HG02852 (cell line): Measurements from ENCODE around the gene OSBPL7.

ENCODE experiments used
- ATAC-seq: cut with Tn5 transposase; IDR thresholded peaks from one replicate; pipeline ENCODE4 v1.9.1; 2021; ENCODE audit warnings: mild to moderate bottlenecking, moderate library complexity; ENCODE audit not compliant: unreplicated experiment

The OSBPL7 gene

GRCh38 chr17:47848198-47848513 lies 26.6 kb upstream of the OSBPL7 start:
- no peak for ATAC-seq

GRCh38 chr17:47847341-47848197 lies 26.0 kb upstream of the OSBPL7 start:
- ATAC-seq: no peak

DNA sequence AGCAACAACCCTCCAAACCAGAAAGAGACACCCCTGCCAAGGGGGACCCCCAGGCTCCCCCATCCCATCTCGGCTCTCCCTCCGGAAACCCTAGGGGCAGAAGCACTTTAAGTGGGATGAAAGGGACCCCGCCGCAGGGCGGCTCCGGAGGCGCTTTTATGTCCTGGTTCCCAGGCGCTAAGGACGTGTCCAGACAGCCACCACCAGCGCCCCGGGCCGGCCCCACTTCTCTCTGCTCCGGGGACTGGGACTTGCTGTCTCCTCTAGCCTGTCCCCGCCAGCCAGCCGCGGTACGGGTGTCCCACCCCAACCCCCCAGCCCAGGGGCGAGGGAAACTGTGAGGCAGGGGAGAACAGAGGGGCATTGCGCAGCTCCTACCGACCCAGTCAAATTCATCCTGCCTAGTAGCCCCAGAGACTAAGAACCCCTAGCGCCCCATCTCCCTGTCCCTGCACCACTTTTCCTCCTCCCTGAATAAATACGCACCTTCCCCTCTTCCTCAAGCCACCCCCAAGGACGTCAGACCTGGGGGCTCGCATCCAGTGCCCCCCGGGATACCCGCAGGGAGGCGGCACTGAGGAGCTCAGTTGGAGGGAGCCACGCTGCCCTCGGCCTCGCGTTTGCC lies 25.2 kb upstream of the OSBPL7 start:
- no peak for ATAC-seq

DNA sequence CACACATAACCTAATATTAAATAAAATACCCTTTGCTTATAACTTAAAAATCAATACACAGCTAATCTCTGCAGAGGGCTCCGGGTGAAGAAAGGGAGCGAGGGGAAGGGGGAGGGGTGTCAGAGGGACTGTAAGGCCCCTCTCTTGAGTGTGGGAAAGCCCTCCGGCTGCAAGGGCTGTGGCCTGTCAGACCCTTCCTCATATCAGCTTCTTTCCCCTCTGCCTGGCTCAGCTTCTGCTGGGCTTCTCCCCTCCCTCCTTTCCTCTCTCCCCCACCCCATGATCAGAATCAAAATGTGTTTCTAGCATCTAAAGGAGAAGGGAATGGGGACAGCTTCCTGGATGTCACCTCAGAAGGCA lies 24.1 kb upstream of the OSBPL7 start:
- ATAC-seq: no peak

DNA sequence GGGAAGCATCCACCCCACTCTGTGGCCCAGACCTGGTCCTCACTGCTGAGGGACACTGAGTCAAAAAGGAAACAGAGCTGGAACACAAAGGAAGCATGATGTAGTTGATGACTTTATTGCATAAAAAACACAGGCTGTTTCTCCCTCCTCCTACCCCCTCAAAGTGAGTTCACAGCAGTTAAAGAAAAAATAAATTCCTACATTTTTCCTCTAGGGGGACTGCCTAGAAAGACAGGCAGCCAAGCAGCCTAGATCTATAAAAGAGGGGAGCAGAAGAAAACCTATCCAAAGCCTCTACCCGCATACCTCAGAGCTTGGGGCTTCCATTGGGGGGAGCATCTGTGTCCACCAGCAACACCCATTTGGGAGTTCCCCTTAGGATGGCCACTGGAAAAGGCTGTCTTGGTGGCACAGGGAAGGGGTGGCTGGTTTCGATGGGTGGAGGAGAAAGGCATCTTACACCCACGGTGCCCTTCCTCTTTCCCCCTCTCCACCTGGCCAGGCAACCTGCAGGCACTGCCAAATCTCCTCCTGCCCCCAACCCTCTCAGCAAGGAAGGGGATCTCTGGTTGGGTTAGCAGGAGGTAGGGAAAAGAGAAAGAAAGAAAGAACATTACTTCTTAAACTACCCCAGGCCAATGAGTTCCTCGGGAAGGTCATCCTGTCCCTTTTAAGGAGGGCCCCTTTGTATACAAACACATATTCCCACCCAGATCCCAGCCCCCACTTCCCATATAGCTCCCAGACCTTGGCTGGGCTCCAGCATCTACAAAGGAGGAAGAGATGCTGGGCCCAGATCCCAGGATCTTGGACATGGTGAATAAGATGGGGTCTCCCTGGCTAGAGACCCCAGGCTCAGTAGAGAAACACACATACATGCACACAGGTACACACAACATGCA lies 23.5 kb upstream of the OSBPL7 start:
- no peak for ATAC-seq

- no peak for ATAC-seq
Measured at GRCh38 chr17:47844227-47844626, 22.6 kb upstream of the OSBPL7 start.

DNA sequence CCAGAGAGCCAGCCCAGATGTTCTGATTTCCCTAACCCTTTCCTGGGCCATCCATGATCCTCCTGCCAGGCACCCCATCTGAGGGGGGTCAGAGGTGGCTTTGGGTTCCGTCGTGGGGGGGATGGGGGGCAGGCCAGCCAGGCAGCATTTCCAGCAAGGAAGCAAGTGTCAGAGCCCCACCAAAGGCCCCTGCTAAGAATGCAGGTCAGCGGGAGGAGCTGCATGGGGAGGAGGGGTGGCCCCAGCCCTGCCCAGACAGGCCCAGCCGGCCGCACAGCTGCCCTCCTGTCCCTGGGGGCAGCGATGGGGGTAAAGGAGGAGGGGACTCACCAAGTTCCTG lies 21.8 kb upstream of the OSBPL7 start:
- no peak for ATAC-seq

DNA sequence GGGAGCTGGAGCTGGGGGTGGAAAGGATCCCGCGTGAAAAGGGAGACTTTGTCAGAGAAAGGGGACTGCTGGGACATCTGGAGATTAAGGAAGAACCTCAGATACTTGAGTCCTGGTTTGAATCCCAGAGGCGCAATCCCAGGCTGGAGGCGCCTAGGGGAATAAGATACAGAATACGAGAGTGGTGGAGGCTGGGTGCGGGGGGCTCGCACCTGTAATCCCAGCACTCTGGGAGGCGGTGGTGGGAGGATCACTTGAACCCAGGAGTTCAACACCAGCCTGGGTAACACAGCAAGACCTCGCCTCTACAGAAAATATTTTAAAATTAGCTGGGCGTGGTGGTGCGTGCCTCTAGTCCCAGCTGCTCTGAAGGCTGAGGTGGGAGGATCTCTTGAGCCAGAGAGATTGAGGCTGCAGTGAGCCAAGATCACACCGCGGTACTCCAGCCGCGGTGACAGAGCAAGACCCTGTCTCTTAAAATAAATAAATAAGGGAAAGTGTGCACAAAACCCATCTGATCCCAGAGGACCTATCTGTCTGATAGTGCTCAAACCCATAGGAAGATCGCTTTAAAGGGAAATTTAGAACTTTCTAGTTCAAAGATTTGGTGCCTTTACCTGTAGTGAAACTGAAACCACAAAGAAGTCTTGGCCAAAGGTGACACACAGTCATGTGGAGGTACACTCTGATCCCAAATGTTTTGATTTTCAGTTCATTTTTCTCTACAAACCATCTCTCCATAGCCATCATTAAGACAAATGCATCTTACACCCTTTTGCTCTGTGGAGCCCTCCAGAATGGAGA lies 20.1 kb upstream of the OSBPL7 start:
- ATAC-seq: no peak

DNA sequence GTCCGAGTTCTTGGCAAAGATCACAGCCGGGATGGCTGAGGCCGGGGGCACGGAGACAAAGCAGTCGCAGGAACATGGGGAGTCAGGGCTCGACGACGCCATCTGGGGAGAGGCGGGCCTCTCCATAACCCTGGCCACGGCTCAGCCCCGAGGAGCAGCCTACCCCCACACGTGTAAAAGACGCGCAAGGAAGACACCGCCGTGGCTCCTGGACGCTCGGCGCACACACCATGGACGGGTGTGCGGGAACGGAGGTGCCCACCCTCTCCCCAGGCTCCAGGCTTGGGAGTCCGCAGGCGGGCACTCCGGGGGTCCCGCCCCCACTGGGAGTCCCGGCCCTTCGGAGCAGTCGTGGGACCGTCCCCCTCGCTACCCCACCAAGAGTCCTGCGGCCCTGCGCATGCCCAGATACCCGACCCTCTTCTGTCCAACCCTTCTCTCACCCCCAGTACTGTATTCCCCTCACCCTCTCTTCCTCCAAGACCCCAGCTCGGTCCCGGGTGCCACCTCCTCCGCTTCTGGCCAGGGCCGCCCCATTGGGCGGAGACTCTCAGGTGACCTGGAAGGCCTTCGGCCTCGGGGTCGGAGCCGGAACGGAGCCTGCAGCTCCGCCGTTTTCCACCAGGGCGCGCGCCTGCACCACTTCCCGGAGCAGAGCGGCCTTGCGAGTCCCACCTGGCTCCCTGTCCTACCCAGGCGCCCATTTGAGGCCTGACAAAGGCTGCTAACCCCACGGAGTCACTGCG lies 19.3 kb upstream of the OSBPL7 start, which contains the start of gene SCRN2:
Gene SCRN2, minus strand, starts transcription at position 532 of the 746 bp plus-strand sequence. Its CDS starts 430 bp downstream, at position 102.
- peak; percentile 76 for ATAC-seq

DNA sequence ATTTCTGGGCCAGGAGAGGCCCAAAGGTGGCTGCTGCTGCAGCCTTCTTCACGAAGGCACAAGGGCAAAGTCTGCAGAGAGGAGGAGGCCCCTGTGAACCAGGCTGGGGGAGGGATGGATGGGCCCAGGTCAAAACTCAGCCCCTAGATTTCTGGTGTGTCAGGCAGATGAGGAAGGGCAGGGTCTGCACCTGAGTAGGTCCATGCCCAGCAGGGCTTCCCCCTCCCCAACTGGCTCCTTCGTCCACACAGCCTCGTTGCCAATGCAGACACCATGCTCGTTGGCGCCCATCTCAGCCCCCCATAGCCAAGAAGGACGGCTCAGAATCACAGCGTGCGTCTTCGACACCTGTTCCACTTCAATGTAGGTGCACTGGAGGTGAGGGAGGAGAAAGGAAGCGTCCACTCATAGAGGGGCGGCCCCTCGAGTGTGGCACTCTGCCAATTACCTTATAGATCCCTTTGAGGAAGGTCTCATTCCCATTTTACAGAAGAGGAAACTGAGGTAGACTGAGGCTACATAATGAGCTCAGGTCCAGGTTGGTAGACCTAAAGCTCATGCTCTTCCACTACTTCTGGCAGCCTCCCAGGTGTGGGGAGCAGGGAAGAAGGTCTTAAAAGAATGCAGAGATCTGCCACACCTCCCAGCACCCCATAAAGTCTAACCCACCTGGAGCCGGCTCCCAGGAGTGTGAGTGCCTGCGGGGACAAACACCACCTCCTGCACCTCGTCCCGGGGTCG lies 18.6 kb upstream of the OSBPL7 start:
- ATAC-seq: no peak

GRCh38 chr17:47839071-47839470 lies 17.5 kb upstream of the OSBPL7 start:
- ATAC-seq: no peak

GRCh38 chr17:47838636-47839035 lies 17.0 kb upstream of the OSBPL7 start:
- ATAC-seq: no peak

GRCh38 chr17:47837401-47838039 lies 15.9 kb upstream of the OSBPL7 start:
- ATAC-seq: no peak

- no peak for ATAC-seq
Measured at GRCh38 chr17:47836601-47837000, 15.0 kb upstream of the OSBPL7 start.

GRCh38 chr17:47834756-47835155 lies 13.2 kb upstream of the OSBPL7 start:
- no peak for ATAC-seq

GRCh38 chr17:47831934-47832327 lies 10.3 kb upstream of the OSBPL7 start:
- no peak for ATAC-seq

GRCh38 chr17:47831003-47831933 lies 9.7 kb upstream of the OSBPL7 start, which contains the start of the genes LRRC46 and MRPL10:
Gene LRRC46 (plus strand): TSS chr17:47831670. CDS start chr17:47831990, 320 bp downstream.
Gene MRPL10 (minus strand): TSS chr17:47831541. CDS start chr17:47831511, 30 bp downstream.
- peak; percentile 88 for ATAC-seq
